Calu3 (cell line): Measurements from ENCODE around the gene CFAP20. TPM values are rescaled to one million over a fixed set of nuclear protein-coding genes. Genes with fewer than 3 reads are reported as not detected.
"Not testable (repeated sequence)": the region's sequence is repeated elsewhere in the genome, so short reads cannot be mapped to it uniquely, and the experiment has no call there.

ENCODE experiments used
- BruUV-seq: library from RNA; stranded (reverse); fragments of 400-500 nt; replicated peaks from 2 replicates; lab custom pipeline; 2021; lab: Mats Ljungman, UMichigan
- CTCF ChIA-PET: fragments of 300-600 bp; sonication (Branson Sonifier 250); formaldehyde crosslinking; loops from one replicate; lab custom pipeline; 2022; ENCODE audit warnings: antibody characterized with exemption; lab: Charles Lee
- DNase-seq: peaks from one replicate; pipeline ENCODE4 v3.0.0; 2022
- H3K27ac Mint-ChIP-seq: one replicate; pipeline ENCODE4 v1.8.0; 2022; ENCODE audit warnings: mixed read lengths; ENCODE audit not compliant: unreplicated experiment
- H3K27me3 Mint-ChIP-seq: one replicate; pipeline ENCODE4 v1.8.0; 2022; ENCODE audit warnings: mixed read lengths; ENCODE audit not compliant: unreplicated experiment
- H3K36me3 Mint-ChIP-seq: one replicate; pipeline ENCODE4 v1.8.0; 2022; ENCODE audit warnings: mild to moderate bottlenecking, moderate library complexity, mixed read lengths; ENCODE audit not compliant: insufficient read depth, unreplicated experiment
- H3K4me1 Mint-ChIP-seq: one replicate; pipeline ENCODE4 v1.8.0; 2022; ENCODE audit warnings: mild to moderate bottlenecking, low read depth, mixed read lengths; ENCODE audit not compliant: unreplicated experiment
- H3K4me3 Mint-ChIP-seq: one replicate; pipeline ENCODE4 v1.8.0; 2022; ENCODE audit warnings: mild to moderate bottlenecking, low read depth, moderate library complexity, mixed read lengths; ENCODE audit not compliant: unreplicated experiment
- H3K9me3 Mint-ChIP-seq: one replicate; pipeline ENCODE4 v1.8.0; 2022; ENCODE audit warnings: low read depth, mixed read lengths; ENCODE audit not compliant: unreplicated experiment
- intact Hi-C: fragments of 100-400 bp; cut with micrococcal nuclease; formaldehyde crosslinking; loops from one replicate; pipeline ENCODE4 v1.10.0; 2022; ENCODE audit not compliant: unreplicated experiment
- total RNA-seq: library from RNA; stranded (reverse); gene quantifications from 2 replicates; pipeline ENCODE4 v1.2.3, GENCODE V29; 2022
- TF ChIP-seq, protein P1 (sequence below): fragments of 200-600 bp; IDR thresholded peaks from one replicate; pipeline ENCODE4 v1.8.0; 2022; ENCODE audit warnings: antibody characterized with exemption; ENCODE audit not compliant: unreplicated experiment

CFAP20 gene
- total RNA-seq, 1 experiment from 2014 or later = 63.8 TPM

DNA sequence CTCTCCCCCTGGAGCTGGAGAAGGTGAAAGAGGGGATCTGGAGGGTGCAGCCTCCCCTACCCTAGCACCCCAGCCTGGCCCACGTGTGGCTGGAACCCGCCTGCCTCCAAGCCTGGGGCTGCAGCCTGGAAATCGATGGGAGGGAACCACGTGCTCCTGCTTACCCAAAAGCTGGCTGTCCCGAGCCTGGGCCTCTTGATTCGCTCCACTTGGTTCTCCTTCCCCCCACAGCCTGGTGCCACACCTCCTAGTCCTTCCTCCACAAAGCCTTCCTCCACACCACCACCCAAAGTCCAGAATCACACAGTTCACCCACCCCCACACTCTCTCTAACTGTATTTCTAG, 29.3 kb downstream of the CFAP20 start:
- intact Hi-C loops = no loop called here
- no peaks in the 10 kb centered on the region for H3K9me3 Mint-ChIP-seq
- no peak overlapping the region for H3K4me3 Mint-ChIP-seq
- H3K36me3 Mint-ChIP-seq = no peaks in the 10 kb centered on the region
- DNase-seq = no peak
- TF ChIP-seq, protein P1, sequence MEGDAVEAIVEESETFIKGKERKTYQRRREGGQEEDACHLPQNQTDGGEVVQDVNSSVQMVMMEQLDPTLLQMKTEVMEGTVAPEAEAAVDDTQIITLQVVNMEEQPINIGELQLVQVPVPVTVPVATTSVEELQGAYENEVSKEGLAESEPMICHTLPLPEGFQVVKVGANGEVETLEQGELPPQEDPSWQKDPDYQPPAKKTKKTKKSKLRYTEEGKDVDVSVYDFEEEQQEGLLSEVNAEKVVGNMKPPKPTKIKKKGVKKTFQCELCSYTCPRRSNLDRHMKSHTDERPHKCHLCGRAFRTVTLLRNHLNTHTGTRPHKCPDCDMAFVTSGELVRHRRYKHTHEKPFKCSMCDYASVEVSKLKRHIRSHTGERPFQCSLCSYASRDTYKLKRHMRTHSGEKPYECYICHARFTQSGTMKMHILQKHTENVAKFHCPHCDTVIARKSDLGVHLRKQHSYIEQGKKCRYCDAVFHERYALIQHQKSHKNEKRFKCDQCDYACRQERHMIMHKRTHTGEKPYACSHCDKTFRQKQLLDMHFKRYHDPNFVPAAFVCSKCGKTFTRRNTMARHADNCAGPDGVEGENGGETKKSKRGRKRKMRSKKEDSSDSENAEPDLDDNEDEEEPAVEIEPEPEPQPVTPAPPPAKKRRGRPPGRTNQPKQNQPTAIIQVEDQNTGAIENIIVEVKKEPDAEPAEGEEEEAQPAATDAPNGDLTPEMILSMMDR = no peak
- H3K4me1 Mint-ChIP-seq = peaks cover 17% of the 10 kb centered on the region
- H3K27me3 Mint-ChIP-seq = peaks cover 36% of the 10 kb centered on the region
- no TSS peak for BruUV-seq
- no peak overlapping the region for H3K27ac Mint-ChIP-seq
- CTCF ChIA-PET = no interaction called here

DNA sequence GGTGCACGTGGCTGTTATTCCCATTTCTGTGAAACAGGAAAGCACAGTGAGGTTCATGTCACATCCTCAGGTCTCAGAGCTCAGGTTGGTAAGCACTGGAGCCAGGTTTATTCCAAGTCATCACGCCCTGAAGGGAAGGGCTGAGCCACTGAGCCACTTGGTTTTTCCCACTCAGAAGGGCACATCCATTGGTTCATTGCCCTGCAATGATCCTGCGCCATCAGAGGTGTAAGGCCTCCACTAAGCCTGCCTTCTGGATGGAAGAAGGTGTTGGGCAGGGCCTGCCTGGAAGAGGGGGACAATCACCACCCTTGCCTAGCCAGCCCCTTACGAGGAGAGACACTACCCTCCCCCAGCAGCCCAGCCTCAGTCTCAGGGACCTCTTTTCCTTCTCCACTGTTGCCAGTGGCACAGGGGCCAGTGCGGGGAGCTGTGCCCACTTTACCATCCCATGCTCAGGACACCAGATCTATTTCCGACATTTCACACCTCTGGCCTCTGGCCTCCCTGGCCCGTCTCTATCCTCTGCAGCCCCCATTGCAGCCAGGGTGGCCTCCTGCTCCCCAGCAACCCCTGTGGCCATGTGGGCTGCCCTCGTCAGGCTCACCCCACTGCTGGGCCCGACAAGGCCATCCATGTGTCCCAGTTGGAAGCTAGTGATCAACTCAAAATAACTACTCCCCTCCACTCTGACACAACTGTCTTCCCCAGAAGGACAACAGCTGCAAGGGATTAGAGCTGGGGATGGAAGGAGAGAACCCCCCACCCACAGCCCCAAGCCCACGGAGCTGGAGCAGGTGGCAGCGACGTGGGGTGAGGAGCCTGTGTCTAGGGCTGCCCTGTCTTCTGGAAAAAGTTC, 29.9 kb downstream of the CFAP20 start:
- H3K9me3 Mint-ChIP-seq = no peaks in the 10 kb centered on the region
- BruUV-seq = no TSS peak
- TF ChIP-seq, protein P1 = no peak
- intact Hi-C loops = no loop called here
- no peak overlapping the region for H3K27ac Mint-ChIP-seq
- CTCF ChIA-PET = no interaction called here
- peaks cover 42% of the 10 kb centered on the region for H3K27me3 Mint-ChIP-seq
- no peaks in the 10 kb centered on the region for H3K36me3 Mint-ChIP-seq
- no peak for DNase-seq
- no peak overlapping the region for H3K4me3 Mint-ChIP-seq
- H3K4me1 Mint-ChIP-seq = peaks cover 17% of the 10 kb centered on the region

DNA sequence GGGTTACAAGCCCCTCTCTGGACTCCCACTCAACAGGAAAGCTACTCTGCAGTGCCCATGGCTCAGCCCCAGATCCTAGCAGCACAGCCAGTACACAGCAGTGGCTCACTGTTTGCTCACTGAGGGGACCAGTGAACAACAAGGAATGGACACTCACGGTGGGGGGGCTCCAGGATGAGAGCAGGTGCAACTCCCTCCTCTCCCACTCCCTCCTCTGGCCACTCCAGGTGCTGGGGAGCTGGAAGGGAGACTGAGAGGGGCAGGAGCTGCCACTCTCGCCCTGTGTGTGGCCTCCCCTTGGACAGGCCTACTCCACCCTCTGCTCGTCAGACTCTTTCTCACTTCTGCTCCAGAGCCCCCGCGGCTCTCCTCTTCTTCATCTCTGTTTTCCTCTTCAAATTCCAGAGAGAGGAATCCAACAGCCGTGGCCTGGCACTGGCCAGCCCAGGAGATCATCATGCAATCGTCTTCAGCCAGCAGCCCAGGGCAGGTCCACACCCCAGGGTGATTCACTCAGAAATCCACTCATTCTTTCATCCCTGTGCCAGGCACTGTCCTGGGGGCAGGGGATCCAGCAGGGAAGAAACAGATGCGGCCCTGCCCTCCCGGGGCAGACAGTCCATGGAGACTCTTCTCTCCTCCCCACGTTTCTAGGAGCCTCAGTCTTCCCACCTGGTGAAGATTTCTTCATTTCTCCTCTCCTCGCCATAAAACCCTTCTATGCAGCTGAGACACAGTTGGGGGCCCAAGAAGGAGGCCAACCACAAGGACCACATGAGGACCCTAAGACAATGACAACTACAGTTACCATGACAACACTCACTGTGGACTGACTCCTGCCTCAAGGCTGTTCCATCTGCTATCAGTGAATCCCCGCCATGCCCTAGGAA, 30.7 kb downstream of the CFAP20 start:
- Mint-ChIP-seq H3K4me1 (peaks cover 17% of the 10 kb centered on the region), H3K9me3 (no peaks in the 10 kb centered on the region), H3K4me3 (no peak overlapping the region), H3K27ac (no peak overlapping the region), H3K36me3 (no peaks in the 10 kb centered on the region), H3K27me3 (peaks cover 51% of the 10 kb centered on the region)
- intact Hi-C loops = no loop called here
- TF ChIP-seq, protein P1 = no peak
- no peak for DNase-seq
- BruUV-seq = no TSS peak
- CTCF ChIA-PET = no interaction called here

DNA sequence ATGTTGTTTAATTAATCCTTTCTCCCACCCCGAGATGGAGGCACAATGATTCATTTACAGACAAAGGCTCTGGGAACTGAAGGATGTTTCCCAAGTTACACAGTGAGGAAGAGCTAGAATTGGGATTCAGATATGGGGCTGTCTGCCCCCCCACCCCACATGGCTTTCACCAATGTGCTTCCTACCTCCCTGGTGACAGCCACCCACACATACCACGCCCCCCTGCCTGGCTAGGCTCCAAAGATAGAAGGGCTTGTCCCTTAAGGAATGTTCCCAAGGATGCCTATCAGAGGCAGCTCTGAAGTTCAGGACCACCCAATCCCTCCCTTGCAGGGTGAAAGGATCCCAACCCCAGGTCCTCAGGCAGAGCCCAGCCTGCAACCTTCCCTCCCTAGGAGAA, 32.9 kb downstream of the CFAP20 start:
- Mint-ChIP-seq H3K4me3 (no peak overlapping the region), H3K36me3 (no peaks in the 10 kb centered on the region), H3K9me3 (no peaks in the 10 kb centered on the region), H3K27me3 (peaks cover 70% of the 10 kb centered on the region), H3K27ac (no peak overlapping the region), H3K4me1 (peaks cover 17% of the 10 kb centered on the region)
- TF ChIP-seq, protein P1 = no peak
- intact Hi-C loops = no loop called here
- DNase-seq = peak; percentile 41
- BruUV-seq = no TSS peak
- CTCF ChIA-PET = interaction anchor here (0.5 kb wide), 1 partner anchor 399 kb away, joined by 5 read pairs; no protein-coding TSS in a partner anchor

DNA sequence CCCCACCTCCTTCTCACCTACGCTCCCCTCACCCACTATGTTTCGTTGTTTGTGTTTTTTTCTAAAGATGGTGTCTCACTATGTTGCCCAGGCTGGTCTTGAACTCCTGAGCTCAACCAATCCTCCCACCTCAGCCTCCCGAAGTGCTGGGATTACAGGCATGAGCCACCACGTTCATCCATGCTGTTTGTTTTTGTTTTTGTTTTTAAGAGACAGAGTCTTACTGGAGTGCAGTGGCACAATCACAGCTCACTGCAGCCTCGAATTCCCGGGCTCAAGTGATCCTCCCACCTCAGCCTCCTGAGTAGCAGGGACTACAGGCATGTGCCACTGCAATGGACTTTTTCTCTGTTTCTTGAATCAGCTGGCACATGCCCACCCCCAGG, 33.6 kb downstream of the CFAP20 start:
- Mint-ChIP-seq H3K4me1 (peaks cover 17% of the 10 kb centered on the region), H3K27me3 (peaks cover 68% of the 10 kb centered on the region)
- DNase-seq, H3K4me3 Mint-ChIP-seq, H3K36me3 Mint-ChIP-seq, H3K9me3 Mint-ChIP-seq, H3K27ac Mint-ChIP-seq, BruUV-seq, intact Hi-C loops, CTCF ChIA-PET: not testable (repeated sequence)
